GM23248 (cell line): Measurements from ENCODE around the gene TRAF1. TPM values are rescaled to one million over a fixed set of nuclear protein-coding genes. Genes with fewer than 3 reads are reported as not detected.

Experiments
- DNase-seq: peaks from one replicate; pipeline ENCODE4 v3.0.0-alpha.2; 2015
- H2AFZ ChIP-seq: fragments of 200-600 bp; sonication (generic); 2 replicates; pipeline ENCODE4 v1.6.1; 2016; ENCODE audit warnings: antibody characterized with exemption
- H3F3A ChIP-seq: fragments of 200-600 bp; sonication (generic); 2 replicates; pipeline ENCODE4 v1.6.1; 2016; ENCODE audit warnings: mild to moderate bottlenecking, antibody characterized with exemption, mixed run types; ENCODE audit not compliant: insufficient read depth
- H3K27ac ChIP-seq: fragments of 200-600 bp; sonication (generic); 2 replicates; pipeline ENCODE4 v1.5.1; 2016; ENCODE audit warnings: mild to moderate bottlenecking
- H3K27me3 ChIP-seq: fragments of 200-600 bp; sonication (generic); replicated peaks from 2 replicates; pipeline ENCODE4 v1.6.1; 2016; ENCODE audit warnings: mild to moderate bottlenecking; ENCODE audit not compliant: insufficient read depth
- H3K36me3 ChIP-seq: fragments of 200-600 bp; sonication (generic); 2 replicates; pipeline ENCODE4 v1.6.1; 2016; ENCODE audit warnings: low read depth, mild to moderate bottlenecking
- H3K4me1 ChIP-seq: fragments of 200-600 bp; sonication (generic); 2 replicates; pipeline ENCODE4 v1.6.1; 2016; ENCODE audit warnings: mild to moderate bottlenecking; ENCODE audit not compliant: insufficient read depth
- H3K4me2 ChIP-seq: fragments of 200-600 bp; sonication (generic); one replicate; pipeline ENCODE4 v1.6.1; 2016; ENCODE audit warnings: mild to moderate bottlenecking; ENCODE audit not compliant: unreplicated experiment
- H3K4me3 ChIP-seq: fragments of 200-600 bp; sonication (generic); 2 replicates; pipeline ENCODE4 v1.5.1; 2016; ENCODE audit warnings: mild to moderate bottlenecking
- H3K79me2 ChIP-seq: fragments of 200-600 bp; sonication (generic); 2 replicates; pipeline ENCODE4 v1.6.1; 2016; ENCODE audit warnings: mild to moderate bottlenecking; ENCODE audit not compliant: insufficient read depth
- H3K9ac ChIP-seq: fragments of 200-600 bp; sonication (generic); 2 replicates; pipeline ENCODE4 v1.6.1; 2016; ENCODE audit warnings: mild to moderate bottlenecking
- H3K9me2 ChIP-seq: fragments of 200-600 bp; sonication (generic); 2 replicates; pipeline ENCODE4 v1.6.1; 2016; ENCODE audit warnings: mixed run types, mild to moderate bottlenecking, moderate library complexity; ENCODE audit not compliant: insufficient read depth
- H3K9me3 ChIP-seq: fragments of 200-600 bp; sonication (generic); one replicate; pipeline ENCODE4 v1.6.1; 2017; ENCODE audit warnings: low read depth
- H4K20me1 ChIP-seq: fragments of 200-600 bp; sonication (generic); 2 replicates; pipeline ENCODE4 v1.6.0; 2016; ENCODE audit not compliant: insufficient read depth
- EZH2 ChIP-seq: fragments of 200-600 bp; sonication (generic); IDR thresholded peaks from 2 replicates; pipeline ENCODE4 v1.6.1; 2018; ENCODE audit warnings: antibody characterized with exemption, mild to moderate bottlenecking; ENCODE audit not compliant: insufficient read depth, poor library complexity, severe bottlenecking
- EZH2phosphoT487 ChIP-seq: fragments of 200-600 bp; sonication (generic); IDR thresholded peaks from 2 replicates; pipeline ENCODE4 v1.6.1; 2018; ENCODE audit warnings: antibody characterized with exemption, moderate library complexity, mild to moderate bottlenecking, low read depth; ENCODE audit not compliant: insufficient read depth
- WGBS, 2 experiments: methylation state at CpG; one replicate each; pipeline ENCODE4 v1.1.6; 2015 to 2017; ENCODE audit warnings: low lambda C conversion rate in 2 of 2, low coverage in 1 of 2; ENCODE audit errors: missing lambda C conversion rate in 2 of 2; 5-methylcytosine and 5-hydroxymethylcytosine counted together
- in situ Hi-C: fragments of 300-500 bp; cut with MboI; formaldehyde crosslinking; loops from 2 replicates; pipeline ENCODE4 v1.15.0; 2020
- polyA plus RNA-seq: library from polyadenylated mRNA; unstranded; fragments of >200 nt; fragmentation: Nextera tagmentation; extraction: Ambion mirVana; gene quantifications from 2 replicates; pipeline ENCODE4 v1.2.1, GENCODE V29; 2016
- total RNA-seq: library from RNA; depleted of rRNA; stranded (reverse); fragments of >200 nt; shearing (Covaris generic); gene quantifications from 2 replicates; pipeline ENCODE4 v1.2.3, GENCODE V29; 2014

The TRAF1 gene
- total and polyA plus RNA-seq, 2 experiments from 2014 or later, result 0.54 to 0.75 TPM

GRCh38 chr9:120931231-120932085, 4.9 kb upstream of the TRAF1 start:
- TF ChIP-seq EZH2phosphoT487 (no peak), EZH2 (no peak)
- peak; percentile 85 for DNase-seq
- 25 to 35% methylated on average over 4 of the region's 4 CpGs for WGBS, 2 experiments
- Histone ChIP-seq H3K36me3 (no peaks in the 10 kb centered on the region), H3K4me1 (peaks cover 39% of the 10 kb centered on the region), H3F3A (peaks cover 42% of the 10 kb centered on the region), H4K20me1 (no peaks in the 10 kb centered on the region), H3K9ac (peak overlapping the region; percentile 63), H3K79me2 (no peaks in the 10 kb centered on the region), H3K9me2 (no peaks in the 10 kb centered on the region), H2AFZ (peak overlapping the region; percentile 64), H3K4me3 (peak overlapping the region; percentile 46; the same call in 1 of the 2 replicates), H3K9me3 (no peaks in the 10 kb centered on the region), H3K27me3 (no peaks in the 10 kb centered on the region), H3K4me2 (peak overlapping the region; percentile 75), H3K27ac (peak overlapping the region; percentile 76)
- in situ Hi-C loops, result no loop called here

DNA sequence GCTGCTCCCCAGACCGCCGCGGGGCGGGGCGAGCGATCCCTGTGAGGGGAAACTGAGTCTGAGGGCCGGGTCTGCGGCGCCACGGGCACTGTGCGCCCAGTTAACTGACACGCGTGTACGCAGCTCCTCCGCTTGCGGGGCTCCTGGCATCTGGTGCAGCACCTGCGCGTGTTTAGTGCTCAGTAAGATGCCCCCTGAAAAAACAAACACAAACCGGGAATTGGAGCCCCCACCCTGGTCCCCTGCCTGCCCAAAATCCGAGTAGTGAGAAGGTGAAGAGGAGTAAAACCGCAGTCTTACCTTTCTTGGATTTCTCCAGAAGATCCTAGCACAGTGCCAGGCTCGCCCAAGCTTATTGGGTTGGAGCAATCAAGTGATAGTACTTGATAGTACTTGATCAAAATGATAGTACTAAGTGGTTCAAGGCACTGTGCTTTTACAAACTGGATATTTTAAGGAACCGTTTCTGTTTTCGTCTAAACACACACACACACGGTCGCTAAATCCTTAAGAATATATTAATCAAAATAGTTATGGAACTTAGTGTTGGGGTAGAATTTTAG, 2.7 kb upstream of the TRAF1 start:
- in situ Hi-C loops, result no loop called here
- WGBS, 2 experiments, result 18 to 20% methylated on average over 23 to 26 of the region's 26 CpGs
- Histone ChIP-seq H3K27ac (no peak overlapping the region), H3K9me3 (no peaks in the 10 kb centered on the region), H3K79me2 (no peaks in the 10 kb centered on the region), H3K27me3 (no peaks in the 10 kb centered on the region), H3K9ac (peak overlapping the region; percentile 72), H3K4me2 (peak overlapping the region; percentile 74), H3K4me1 (peaks cover 30% of the 10 kb centered on the region), H3K4me3 (peak overlapping the region; percentile 77), H3F3A (peaks cover 24% of the 10 kb centered on the region), H2AFZ (peak overlapping the region; percentile 95), H3K9me2 (no peaks in the 10 kb centered on the region), H4K20me1 (no peaks in the 10 kb centered on the region), H3K36me3 (no peaks in the 10 kb centered on the region)
- TF ChIP-seq EZH2 (no peak), EZH2phosphoT487 (no peak)
- DNase-seq, result no peak

DNA sequence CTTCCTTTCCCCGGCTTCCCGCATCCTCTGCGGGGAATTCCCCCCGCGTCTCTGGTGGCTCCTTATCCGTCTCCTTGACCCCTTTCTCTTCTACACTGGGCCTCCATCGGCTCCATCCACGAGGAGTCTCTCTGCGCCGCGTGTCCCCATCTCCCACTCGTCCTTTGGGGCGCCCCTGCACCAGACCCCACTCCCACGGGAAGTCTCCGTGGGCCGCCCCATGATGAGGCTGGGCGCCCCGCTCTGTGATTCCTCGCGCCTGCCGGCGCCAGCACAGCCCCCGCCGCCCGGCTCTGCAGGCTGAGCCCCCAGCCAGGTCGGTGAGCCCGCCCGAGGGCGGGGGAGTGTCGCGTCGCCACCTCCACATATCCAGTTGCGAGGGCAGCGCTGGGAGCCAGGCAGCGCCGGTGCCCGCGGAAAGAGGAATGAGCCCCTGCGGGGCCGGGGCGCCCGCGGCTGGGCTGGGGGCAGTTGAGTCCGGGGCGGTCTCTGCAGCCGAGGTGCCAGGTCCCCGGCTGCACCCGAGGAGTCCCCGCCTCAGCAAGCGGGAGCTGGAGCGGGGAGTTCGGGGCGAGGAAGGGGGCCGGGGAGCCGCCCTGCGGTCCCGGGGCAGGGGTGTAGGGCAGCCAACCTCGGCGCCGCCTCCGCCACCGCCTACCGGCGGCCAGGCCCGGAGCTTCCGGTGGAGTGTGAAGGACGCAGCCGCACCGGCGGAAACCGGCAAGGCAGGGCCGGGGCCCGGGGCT, 2.1 kb upstream of the TRAF1 start:
- WGBS, 2 experiments, result 4% methylated on average over 42 to 57 of the region's 73 CpGs
- peak overlapping the region; percentile 95 for H2AFZ ChIP-seq
- no peaks in the 10 kb centered on the region for H3K9me2 ChIP-seq
- no peaks in the 10 kb centered on the region for H3K36me3 ChIP-seq
- no peaks in the 10 kb centered on the region for H3K27me3 ChIP-seq
- no peaks in the 10 kb centered on the region for H3K79me2 ChIP-seq
- in situ Hi-C loops, result no loop called here
- no peaks in the 10 kb centered on the region for H3K9me3 ChIP-seq
- H3K27ac ChIP-seq, result no peak overlapping the region
- H3K4me3 ChIP-seq, result peak overlapping the region; percentile 77
- H3K4me1 ChIP-seq, result peaks cover 30% of the 10 kb centered on the region
- peak; percentile 69 for DNase-seq
- H3F3A ChIP-seq, result peaks cover 23% of the 10 kb centered on the region
- no peaks in the 10 kb centered on the region for H4K20me1 ChIP-seq
- H3K4me2 ChIP-seq, result peak overlapping the region; percentile 74
- TF ChIP-seq EZH2, result no peak
- TF ChIP-seq EZH2phosphoT487, result no peak
- peak overlapping the region; percentile 72 for H3K9ac ChIP-seq

GRCh38 chr9:120928015-120928482, 1.5 kb upstream of the TRAF1 start:
- Histone ChIP-seq H3K9ac (peak overlapping the region; percentile 72), H3F3A (peaks cover 23% of the 10 kb centered on the region), H3K79me2 (no peaks in the 10 kb centered on the region), H3K4me2 (peak overlapping the region; percentile 74), H3K27ac (no peak overlapping the region), H3K36me3 (no peaks in the 10 kb centered on the region), H4K20me1 (no peaks in the 10 kb centered on the region), H3K4me1 (peaks cover 30% of the 10 kb centered on the region), H2AFZ (peak overlapping the region; percentile 95), H3K4me3 (peak overlapping the region; percentile 77), H3K9me3 (no peaks in the 10 kb centered on the region), H3K9me2 (no peaks in the 10 kb centered on the region), H3K27me3 (no peaks in the 10 kb centered on the region)
- TF ChIP-seq EZH2, result no peak
- no peak for TF ChIP-seq EZH2phosphoT487
- no peak for DNase-seq
- WGBS, 2 experiments, result 69 to 70% methylated on average over 14 of the region's 14 CpGs
- in situ Hi-C loops, result no loop called here
